Cardiac fibroblast (primary cell): ENCODE measurements around the gene KRTAP5-1.
A peak's percentile ranks its signal among the peaks of the same experiment; 100 is the strongest.
"Not testable (repeated sequence)": the region's sequence is repeated elsewhere in the genome, so short reads cannot be mapped to it uniquely, and the experiment has no call there.

Experiments used
- DNase-seq, 2 donors: peaks; one replicate each; pipeline versions ENCODE4 v3.0.0 to v3.0.0-alpha.2; 2010; ENCODE audit warnings: low read depth in 2 of 2
- H3K4me3 ChIP-seq, 2 donors: replicated peaks in 1 of 2; 1 replicate in 1 of 2; 2 replicates in 1 of 2; pipeline ENCODE4 v1.5.1; 2011; ENCODE audit warnings: low read depth in 2 of 2, low read length in 2 of 2, mild to moderate bottlenecking in 2 of 2, moderate library complexity in 1 of 2
- TF ChIP-seq, protein P1 (sequence below): IDR thresholded peaks from one replicate; pipeline ENCODE4 v1.5.1; 2011; ENCODE audit warnings: low read depth, mild to moderate bottlenecking, low read length, inconsistent platforms

The KRTAP5-1 gene

DNA sequence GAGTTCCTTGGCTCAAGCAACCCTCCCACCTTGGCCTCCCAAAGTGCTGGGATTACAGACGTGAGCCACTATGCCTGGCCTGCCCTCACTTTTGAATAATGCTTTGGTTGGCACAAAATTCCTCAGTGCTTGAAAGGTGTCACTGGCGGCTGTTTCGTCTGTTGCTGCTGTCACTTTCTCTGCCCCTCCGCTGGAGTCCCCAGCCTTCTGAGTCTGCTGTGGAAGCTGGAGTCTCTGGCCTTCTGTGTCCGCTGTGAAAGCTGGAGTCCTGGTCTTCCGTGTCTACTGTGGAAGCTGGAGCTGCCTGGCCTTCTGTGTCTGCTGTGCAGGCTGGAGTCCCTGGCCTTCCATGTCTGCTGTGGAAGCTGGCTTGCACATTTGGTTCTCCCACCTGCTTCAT, 4.9 kb upstream of the KRTAP5-1 start:
- TF ChIP-seq, protein P1, sequence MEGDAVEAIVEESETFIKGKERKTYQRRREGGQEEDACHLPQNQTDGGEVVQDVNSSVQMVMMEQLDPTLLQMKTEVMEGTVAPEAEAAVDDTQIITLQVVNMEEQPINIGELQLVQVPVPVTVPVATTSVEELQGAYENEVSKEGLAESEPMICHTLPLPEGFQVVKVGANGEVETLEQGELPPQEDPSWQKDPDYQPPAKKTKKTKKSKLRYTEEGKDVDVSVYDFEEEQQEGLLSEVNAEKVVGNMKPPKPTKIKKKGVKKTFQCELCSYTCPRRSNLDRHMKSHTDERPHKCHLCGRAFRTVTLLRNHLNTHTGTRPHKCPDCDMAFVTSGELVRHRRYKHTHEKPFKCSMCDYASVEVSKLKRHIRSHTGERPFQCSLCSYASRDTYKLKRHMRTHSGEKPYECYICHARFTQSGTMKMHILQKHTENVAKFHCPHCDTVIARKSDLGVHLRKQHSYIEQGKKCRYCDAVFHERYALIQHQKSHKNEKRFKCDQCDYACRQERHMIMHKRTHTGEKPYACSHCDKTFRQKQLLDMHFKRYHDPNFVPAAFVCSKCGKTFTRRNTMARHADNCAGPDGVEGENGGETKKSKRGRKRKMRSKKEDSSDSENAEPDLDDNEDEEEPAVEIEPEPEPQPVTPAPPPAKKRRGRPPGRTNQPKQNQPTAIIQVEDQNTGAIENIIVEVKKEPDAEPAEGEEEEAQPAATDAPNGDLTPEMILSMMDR = no peak
- no peak for DNase-seq
- H3K4me3 ChIP-seq = no peak overlapping the region

DNA sequence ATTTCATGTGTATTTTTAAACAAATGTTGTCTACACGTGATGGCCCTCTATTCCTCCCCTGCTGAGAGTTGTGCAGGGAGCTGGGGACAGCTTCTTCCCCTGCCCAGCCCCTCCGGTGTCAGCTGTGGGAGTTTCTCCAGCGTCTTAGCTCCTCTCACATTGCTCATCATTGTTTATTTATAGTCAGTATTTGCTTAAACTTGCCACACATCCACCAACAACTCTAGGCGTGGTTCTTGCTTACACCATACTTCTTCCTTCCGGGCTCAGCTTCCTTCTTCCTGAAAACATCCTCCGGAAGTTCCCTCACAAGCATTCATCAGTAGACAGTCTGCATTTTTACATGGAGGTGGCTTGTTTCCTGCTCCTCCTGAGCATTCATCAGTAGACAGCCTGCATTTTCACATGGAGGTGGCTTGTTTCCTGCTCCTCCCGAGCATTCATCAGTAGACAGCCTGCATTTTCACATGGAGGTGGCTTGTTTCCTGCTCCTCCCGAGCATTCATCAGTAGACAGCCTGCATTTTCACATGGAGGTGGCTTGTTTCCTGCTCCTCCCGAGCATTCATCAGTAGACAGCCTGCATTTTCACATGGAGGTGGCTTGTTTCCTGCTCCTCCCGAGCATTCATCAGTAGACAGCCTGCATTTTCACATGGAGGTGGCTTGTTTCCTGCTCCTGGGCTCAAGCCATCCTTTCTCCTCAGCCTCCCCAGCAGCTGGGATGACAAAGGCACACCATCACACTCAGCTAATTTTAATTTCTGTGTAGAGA, 4.3 kb upstream of the KRTAP5-1 start:
- DNase-seq = peak in 1 of 2 donors; percentile 41
- H3K4me3 ChIP-seq = not testable (repeated sequence)

DNA sequence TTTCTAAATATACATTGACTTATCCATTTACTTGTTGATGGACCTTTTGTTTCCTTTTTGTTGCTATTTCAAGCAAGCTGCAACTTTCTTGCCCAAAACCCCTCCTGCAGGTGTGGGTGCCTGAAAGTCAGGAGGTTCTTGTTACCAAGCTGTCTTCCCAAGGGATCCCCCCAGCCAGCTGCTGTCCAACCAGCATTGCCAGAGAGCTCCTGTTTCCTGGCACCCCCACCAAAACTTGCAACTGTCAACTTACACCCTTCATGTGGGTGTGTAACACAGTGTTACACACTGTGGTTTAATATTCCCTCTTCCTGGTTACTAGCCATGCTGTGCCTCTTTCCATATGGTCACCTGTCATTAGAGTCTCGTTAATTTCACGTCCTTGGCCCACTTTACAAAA, 1.6 kb upstream of the KRTAP5-1 start:
- no peak overlapping the region for H3K4me3 ChIP-seq
- TF ChIP-seq, protein P1 = no peak
- DNase-seq = no peak

DNA sequence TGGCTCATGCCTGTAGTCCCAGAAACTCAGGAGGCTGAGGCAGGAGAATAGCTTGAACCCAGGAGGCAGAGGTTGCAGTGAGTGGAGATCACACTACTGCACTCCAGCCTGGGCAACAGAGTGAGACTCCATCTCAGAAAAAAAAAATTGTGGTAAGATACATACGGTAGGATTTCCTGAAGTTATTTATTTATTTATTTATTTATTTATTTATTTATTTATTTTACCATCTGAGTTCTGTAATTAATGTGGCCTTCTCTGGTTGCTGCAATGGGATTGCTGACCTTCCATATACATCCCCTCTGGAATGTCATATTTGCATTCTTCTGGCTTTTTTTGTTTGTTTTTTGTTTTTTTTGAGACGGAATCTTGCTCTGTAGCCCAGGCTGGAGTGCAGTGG, 2.2 kb downstream of the KRTAP5-1 start:
- H3K4me3 ChIP-seq = not testable (repeated sequence)

DNA sequence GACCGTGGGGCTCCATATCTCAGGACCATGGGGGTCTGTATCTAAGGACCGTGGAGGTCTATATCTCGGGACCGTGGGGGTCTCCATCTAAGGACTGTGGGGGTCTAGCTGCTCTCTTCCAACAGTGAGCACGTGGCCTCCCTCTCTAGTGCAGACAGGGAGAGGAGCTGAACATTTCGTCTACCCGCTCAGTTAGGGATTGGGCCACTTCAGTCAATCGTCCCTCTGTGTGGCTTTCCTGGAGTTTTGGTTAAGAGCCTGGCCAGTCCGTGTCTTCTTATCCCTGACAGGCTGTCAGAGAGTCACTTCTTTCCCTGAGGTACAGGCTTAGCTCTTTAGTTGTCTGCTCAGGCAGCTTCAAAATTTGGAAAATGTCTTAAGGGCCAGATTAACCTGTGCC, 3.1 kb downstream of the KRTAP5-1 start:
- no peak for DNase-seq
- no peak overlapping the region for H3K4me3 ChIP-seq
- TF ChIP-seq, protein P1 = no peak

More for the DNA sequence above, 2.2 kb downstream of the KRTAP5-1 start:
- not testable (repeated sequence) for DNase-seq

DNA sequence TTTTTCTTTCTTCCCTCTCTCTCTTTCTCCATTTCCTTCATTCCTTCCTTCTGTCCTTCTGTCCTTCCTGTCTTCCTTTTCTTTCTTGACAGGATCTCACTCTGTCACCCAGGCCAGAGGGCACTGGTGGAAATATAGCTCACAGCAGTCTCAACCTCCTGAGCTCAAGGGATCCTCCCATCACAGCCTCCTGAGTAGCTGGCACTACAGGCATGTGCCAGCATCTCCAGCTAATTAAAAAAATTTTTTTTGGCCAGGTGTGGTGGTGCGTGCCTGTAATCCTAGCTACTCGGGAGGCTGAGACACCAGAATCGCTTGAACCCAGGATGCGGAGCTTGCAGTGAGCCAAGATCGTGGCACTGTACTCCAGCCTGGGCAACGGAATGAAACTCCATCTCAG, 8.3 kb downstream of the KRTAP5-1 start:
- no peak overlapping the region for H3K4me3 ChIP-seq
- TF ChIP-seq, protein P1 = no peak
- DNase-seq = no peak

DNA sequence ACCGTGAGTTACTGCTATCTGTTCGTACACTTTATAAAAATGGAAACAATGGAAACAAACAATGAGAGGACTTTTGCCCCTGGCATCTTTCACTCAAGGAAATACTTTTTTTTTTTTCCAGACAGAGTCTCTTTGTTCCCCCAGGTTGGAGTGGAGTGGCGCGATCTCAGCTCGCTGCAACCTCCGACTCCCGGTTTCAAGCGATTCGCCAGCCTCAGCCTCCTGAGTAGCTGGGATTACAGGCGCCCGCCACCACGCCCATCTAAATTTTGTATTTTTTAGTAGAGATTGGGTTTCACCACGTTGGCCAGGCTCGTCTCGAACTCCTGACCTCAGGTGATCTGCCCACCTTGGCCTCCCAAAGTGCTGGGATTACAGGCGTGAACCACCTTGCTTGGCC, 9.3 kb downstream of the KRTAP5-1 start:
- DNase-seq, H3K4me3 ChIP-seq: not testable (repeated sequence)

DNA sequence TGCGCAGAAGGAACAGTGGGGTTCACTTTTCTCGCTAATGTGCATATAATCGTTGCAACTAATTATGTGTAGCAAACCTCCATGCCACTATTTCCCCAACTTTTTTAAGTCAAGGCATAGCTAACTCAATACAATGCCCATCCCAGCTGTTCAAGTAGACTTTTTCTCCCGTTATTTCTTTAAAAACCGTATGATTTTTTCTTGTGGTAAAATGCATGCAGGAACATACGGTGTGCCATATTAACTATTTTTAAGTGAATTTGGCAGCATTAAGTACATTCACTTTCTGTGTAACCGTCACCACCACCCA, 10.2 kb downstream of the KRTAP5-1 start:
- no peak overlapping the region for H3K4me3 ChIP-seq
- TF ChIP-seq, protein P1 = no peak

More for the DNA sequence above, 10.2 kb downstream of the KRTAP5-1 start:
- no peak for DNase-seq
